ENCODE results near the gene TMEFF1. TPM values are rescaled to one million over a fixed set of nuclear protein-coding genes. Genes with fewer than 3 reads are reported as not detected.

Gene TMEFF1
- total and polyA plus RNA-seq, 2 of the 8 experiments (the other 6 are each of a cell fraction or from before 2014, with no cell fraction given) = 13.5 to 68.2 TPM

GRCh38 chr9:100586093-100586492 lies 113.1 kb downstream of the TMEFF1 start (continued):
- TF ChIP-seq CHD7 (IDR thresholded peaks at IDR 0.05; ENCODE audit: insufficient replicate concordance, low read length) (no peak), ASH2L (IDR thresholded peaks at IDR 0.05; ENCODE audit: low read length) (no peak), MAFK (IDR thresholded peaks at IDR 0.05; ENCODE audit: low read depth, low read length) (no peak), TBP (IDR thresholded peaks at IDR 0.05; ENCODE audit: low read depth, low read length) (no peak), POLR2A (IDR thresholded peaks at IDR 0.05; ENCODE audit: control extremely low read depth in 1 of 2, low read depth in 2 of 2, low read length in 2 of 2) (no peak), HDAC2 (IDR thresholded peaks at IDR 0.05; ENCODE audit: borderline replicate concordance in 1 of 2, low read depth in 2 of 2, low read length in 2 of 2) (no peak), RNF2 (IDR thresholded peaks at IDR 0.05; ENCODE audit: borderline replicate concordance, low read depth, low read length, missing control alignments, poor library complexity, severe bottlenecking) (no peak), TEAD4 (IDR thresholded peaks at IDR 0.05; ENCODE audit: low read depth, low read length) (no peak)
